ENCODE results near the gene DNASE2. TPM values are rescaled to one million over a fixed set of nuclear protein-coding genes. Genes with fewer than 3 reads are reported as not detected.

The DNASE2 gene
- total RNA-seq, 1 experiment from 2014 or later: 78.9 TPM

- ChIA-PET CTCF (no interaction called here), POLR2A (no interaction called here)
- Histone ChIP-seq H3K36me3 (ENCODE audit: control insufficient read depth, insufficient read depth, low read length) (no peaks in the 10 kb centered on the region), H3K4me3 (ENCODE audit: low read depth in 2 of 2, low read length in 2 of 2) (no peak overlapping the region), H3K4me1 (ENCODE audit: control insufficient read depth, insufficient read depth, low read length) (no peaks in the 10 kb centered on the region), H3K9me3 (ENCODE audit: control insufficient read depth, insufficient read depth, low read depth, low read length) (no peaks in the 10 kb centered on the region), H3K27me3 (ENCODE audit: control insufficient read depth, insufficient read depth, low read length) (no peaks in the 10 kb centered on the region), H3K27ac (ENCODE audit: low read length) (no peak overlapping the region)
- ATAC-seq (no peak), DNase-seq (ENCODE audit: low read depth, low spot score) (no peak)
- in situ Hi-C loops (cut with HindIII; ENCODE audit: low pct_unique_long_range_greater_than_20kb, low sequenced_read_pairs) (no loop called here), intact Hi-C loops (cut with micrococcal nuclease; ENCODE audit: unreplicated experiment) (no loop called here)
- no peak for TF ChIP-seq POLR2AphosphoS5 (IDR thresholded peaks at IDR 0.05; ENCODE audit: low read depth, low read length)
- no peak for TF ChIP-seq TCF7L2 (IDR thresholded peaks at IDR 0.05; ENCODE audit: low read depth, low read length)
- TF ChIP-seq REST (IDR thresholded peaks at IDR 0.05; ENCODE audit: insufficient read depth in 1 of 2, low read depth in 2 of 2, low read length in 1 of 2): no peak
- no peak for TF ChIP-seq CTCF (IDR thresholded peaks at IDR 0.05)
- no peak for TF ChIP-seq SIN3A (IDR thresholded peaks at IDR 0.05; ENCODE audit: borderline replicate concordance, insufficient read depth, low read depth, low read length)
- no TSS peak for BruUV-seq (replicated peaks)
These were observed 18.8 kb upstream of the DNASE2 start for GRCh38 chr19:12899891-12900518.

GRCh38 chr19:12896460-12896859, 15.2 kb upstream of the DNASE2 start:
- ChIA-PET CTCF (no interaction called here), POLR2A (no interaction called here)
- no peak for TF ChIP-seq REST (IDR thresholded peaks at IDR 0.05; ENCODE audit: insufficient read depth in 1 of 2, low read depth in 2 of 2, low read length in 1 of 2)
- no peak for TF ChIP-seq TCF7L2 (IDR thresholded peaks at IDR 0.05; ENCODE audit: low read depth, low read length)
- TF ChIP-seq SIN3A (IDR thresholded peaks at IDR 0.05; ENCODE audit: borderline replicate concordance, insufficient read depth, low read depth, low read length): no peak
- TF ChIP-seq CTCF (IDR thresholded peaks at IDR 0.05): no peak
- no peak for TF ChIP-seq POLR2AphosphoS5 (IDR thresholded peaks at IDR 0.05; ENCODE audit: low read depth, low read length)

More at GRCh38 chr19:12896460-12896859, 15.2 kb upstream of the DNASE2 start:
- H3K36me3 ChIP-seq (ENCODE audit: control insufficient read depth, insufficient read depth, low read length): no peaks in the 10 kb centered on the region
- BruUV-seq (replicated peaks): no TSS peak
- no peak overlapping the region for H3K4me3 ChIP-seq (ENCODE audit: low read depth in 2 of 2, low read length in 2 of 2)
- no peak overlapping the region for H3K27ac ChIP-seq (ENCODE audit: low read length)
- no peaks in the 10 kb centered on the region for H3K9me3 ChIP-seq (ENCODE audit: control insufficient read depth, insufficient read depth, low read depth, low read length)
- no peaks in the 10 kb centered on the region for H3K4me1 ChIP-seq (ENCODE audit: control insufficient read depth, insufficient read depth, low read length)
- no peak for DNase-seq (ENCODE audit: low read depth, low spot score)
- intact Hi-C loops (cut with micrococcal nuclease; ENCODE audit: unreplicated experiment): no loop called here
- no peak for ATAC-seq
- in situ Hi-C loops (cut with HindIII; ENCODE audit: low pct_unique_long_range_greater_than_20kb, low sequenced_read_pairs): no loop called here
- no peaks in the 10 kb centered on the region for H3K27me3 ChIP-seq (ENCODE audit: control insufficient read depth, insufficient read depth, low read length)
